Activated gamma-delta T cell (primary cell): ENCODE data around the gene NNMT.

ENCODE experiments used
- DNase-seq: peaks from one replicate; lab custom pipeline; 2025; lab: John Stamatoyannopoulos, UW

Gene NNMT

DNA sequence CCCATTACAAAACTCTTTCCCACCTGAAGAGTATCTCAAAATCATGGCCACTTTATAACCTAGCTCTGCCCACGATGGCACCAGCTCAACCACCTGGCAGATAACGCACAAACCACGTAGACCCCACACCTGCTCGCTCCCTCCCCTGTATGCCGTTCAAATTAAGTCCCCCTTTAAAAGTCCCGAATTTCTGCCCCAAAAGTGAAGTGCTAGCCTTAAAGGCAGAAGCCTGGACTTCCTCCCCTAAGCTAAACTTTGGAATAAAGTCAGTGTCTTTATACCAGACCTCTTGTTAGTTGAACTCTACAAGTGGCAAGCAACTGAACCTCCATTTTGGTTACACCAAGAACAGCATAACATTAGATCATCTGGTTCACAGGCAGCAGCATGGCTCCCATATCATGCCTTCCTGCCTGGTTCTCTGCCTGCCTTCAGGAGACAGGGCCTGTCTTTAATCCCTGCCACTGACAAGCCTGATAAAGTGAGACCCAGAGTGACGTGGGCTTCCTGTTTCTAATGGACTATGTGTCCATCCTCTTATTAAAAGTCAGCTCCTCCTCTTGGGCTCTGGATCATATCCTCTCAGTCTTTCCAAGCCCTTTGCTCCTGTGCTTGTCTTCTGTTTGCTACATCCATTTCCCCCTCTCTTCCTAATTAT lies 32.6 kb upstream of the NNMT start:
- DNase-seq = no peak

DNA sequence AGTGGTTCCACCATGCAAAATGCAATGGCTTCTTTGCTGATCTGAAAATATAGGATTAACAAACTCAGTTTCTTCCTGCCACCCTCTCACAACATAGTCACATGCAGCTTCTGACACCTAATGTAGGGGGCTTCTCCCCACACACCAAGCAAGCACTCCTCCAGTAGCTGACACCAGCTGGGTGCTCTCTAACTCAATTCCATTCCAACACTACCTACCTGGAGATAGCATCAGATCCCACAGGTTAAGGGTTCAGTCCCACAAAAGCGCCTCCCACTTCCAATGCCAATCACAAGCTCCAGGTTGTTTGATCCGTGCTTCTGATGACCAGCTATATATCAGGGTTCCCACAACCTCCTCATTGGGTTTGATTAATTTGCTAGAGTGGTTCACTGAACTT lies 31.8 kb upstream of the NNMT start:
- no peak for DNase-seq

DNA sequence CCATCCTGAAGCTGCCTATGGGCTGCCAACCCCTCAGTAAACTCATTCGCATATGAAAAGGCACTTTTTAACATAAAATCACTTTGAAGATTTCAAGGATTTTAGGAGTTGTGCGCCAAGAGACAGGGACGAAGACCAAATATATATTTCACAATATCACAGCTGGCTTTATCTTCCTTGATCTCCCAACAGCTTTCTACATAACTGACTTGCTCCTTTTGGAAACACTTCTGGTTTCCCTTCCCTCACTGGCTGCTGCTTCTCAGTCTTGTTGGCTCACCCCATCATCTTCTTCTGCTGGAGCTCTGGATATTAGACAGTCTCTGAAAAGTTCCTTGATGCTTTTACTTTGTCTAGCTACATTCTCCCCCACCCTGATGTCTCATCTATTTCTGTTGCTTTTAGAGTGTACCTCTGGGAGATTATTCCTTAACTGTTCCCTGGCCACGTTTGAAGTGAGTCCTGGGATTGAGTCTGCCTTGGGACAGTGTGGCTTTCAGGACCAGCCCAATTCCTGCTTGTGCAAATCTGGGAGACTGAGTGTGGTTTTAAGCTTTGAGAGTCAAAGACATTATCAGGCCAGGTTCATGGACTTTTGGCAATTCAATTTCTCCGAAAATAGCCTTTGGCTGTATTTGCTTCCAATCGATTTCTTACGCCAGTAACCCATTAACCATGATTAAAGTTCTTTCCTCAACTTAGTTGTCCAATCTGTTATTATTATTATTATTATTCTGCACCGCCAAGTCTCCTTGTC lies 30.9 kb upstream of the NNMT start:
- DNase-seq = no peak

DNA sequence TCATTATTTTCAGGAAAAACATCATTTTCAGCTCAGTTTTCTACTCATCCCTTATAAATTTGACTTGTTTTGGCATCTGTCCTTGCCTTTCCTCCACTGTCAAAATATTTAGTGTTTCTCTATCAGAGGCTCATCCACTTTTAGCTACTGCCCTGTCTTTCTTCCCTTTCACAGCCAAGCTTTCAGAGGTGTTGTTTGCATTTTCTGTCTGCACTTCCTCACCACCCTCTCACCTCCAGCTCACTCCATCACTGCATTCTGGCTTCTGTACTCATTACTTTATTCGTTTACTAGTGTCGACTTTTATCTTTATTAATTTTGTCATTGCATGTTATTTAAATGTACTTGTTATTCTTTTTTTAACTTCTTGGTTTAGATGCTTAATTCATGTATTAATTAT lies 26.7 kb upstream of the NNMT start:
- DNase-seq = no peak

DNA sequence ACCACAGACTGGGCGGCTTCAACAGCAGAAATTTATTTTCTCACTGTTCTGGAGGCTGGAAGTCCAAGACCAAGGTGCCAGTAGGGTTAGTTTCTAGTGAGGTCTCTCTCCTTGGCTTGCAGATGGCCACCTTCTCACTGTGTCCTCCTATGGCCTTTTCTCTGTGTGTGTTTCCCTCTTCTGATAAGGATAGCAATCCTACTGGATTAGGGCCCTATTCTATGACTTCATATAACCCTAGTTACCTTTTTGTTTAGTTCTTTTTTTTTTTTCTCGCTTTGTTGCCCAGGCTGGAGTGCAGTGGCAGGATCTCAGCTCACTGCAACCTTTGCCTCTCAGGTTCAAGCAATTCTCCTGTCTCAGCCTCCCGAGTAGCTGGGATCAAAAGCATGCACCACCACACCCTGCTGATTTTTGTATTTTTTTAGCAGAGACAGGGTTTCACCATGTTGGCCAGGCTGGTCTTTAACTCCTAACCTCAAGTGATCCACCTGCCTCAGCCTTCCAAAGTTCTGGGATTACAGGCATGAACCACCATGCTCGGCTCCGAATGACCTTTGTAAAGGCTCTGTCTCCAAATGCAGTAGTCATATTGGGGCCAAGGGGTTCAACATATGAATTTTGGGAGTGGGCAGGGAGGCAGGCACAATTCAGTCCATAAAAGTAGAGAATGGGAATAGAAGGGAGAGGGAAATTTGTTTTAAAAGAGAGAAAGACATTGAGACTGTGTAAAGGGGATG lies 25.5 kb upstream of the NNMT start:
- DNase-seq = no peak

GRCh38 chr11:114271316-114271715 lies 24.9 kb upstream of the NNMT start:
- DNase-seq = no peak

- no peak for DNase-seq
Observed at GRCh38 chr11:114272311-114272710, 23.9 kb upstream of the NNMT start.

GRCh38 chr11:114273071-114273470 lies 23.1 kb upstream of the NNMT start:
- DNase-seq = no peak

DNA sequence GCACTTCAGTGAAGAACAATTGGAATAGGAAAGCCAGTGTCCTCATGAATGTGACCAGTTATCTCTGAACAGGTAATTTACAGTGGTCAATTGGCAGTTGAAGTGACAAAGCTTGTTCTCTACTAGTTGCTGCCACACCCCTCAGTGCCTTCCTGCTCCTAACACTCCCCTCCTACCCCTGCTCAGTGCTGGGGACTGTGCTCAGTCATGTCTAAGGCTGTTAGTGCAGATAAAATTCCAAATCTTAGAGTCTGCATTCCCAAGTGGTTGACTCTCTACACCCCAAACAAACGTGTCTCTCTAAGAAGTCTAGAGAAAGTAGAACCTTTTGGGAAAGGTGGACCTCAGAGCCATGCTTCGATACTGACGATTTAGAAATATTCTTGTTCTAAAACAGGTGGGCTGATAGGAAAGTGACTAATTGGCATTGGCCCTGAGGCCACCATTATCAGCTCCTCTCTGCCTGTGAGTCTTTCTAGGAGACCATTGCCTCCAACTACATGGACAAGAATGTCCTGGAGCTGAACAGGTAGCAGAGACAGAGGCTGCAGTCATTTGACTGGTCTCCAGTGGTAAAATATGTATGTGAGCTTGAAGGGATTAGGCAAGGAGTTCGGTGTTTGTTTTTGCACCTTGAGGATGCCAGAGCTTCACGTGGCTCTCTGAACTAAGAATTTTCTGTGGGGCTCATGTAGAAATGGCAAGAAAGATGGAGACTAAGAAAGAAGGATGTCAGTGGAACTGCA lies 22.1 kb upstream of the NNMT start:
- DNase-seq = no peak

DNA sequence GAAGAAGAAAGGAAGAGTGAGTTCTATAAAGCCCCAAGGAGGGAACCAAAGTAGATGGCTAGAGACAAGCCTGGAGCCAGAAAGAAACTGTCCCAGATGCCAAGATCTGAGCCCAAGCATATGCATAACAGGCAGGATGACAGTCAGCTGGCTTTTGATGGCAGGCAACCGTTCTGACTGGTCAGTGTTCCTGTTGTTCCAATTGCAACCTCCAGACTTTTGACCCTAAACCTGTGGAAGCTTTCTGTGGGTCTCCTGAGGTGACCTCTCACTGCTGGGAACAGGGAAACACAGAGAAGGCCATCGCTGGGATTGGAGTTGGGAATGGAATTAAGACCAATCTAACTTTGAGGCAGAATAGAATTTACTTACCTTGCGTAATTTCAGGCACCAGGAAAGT lies 21.6 kb upstream of the NNMT start:
- no peak for DNase-seq

DNA sequence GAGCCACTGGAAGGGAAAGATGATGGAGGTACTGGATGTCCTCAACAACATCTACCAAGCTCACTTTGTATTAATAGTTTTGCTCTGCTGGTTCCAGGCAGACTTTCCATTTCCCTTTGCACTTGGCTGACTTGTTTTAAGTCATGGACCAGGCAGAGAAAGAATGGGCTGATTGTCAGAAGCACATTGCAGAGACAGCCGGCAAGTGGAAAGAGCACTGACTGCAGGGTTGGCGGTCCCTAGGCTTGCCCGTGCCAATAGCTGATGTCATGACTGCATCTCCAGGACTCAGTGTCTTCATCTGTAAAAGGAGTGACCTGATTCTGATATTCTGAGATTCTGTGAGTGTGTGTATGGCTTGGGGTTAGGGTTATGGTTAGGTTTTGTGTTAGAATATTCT lies 20.9 kb upstream of the NNMT start:
- DNase-seq = no peak

GRCh38 chr11:114276077-114276476 lies 20.1 kb upstream of the NNMT start:
- no peak for DNase-seq

- DNase-seq = no peak
Observed at GRCh38 chr11:114277637-114278341, 18.4 kb upstream of the NNMT start.

DNA sequence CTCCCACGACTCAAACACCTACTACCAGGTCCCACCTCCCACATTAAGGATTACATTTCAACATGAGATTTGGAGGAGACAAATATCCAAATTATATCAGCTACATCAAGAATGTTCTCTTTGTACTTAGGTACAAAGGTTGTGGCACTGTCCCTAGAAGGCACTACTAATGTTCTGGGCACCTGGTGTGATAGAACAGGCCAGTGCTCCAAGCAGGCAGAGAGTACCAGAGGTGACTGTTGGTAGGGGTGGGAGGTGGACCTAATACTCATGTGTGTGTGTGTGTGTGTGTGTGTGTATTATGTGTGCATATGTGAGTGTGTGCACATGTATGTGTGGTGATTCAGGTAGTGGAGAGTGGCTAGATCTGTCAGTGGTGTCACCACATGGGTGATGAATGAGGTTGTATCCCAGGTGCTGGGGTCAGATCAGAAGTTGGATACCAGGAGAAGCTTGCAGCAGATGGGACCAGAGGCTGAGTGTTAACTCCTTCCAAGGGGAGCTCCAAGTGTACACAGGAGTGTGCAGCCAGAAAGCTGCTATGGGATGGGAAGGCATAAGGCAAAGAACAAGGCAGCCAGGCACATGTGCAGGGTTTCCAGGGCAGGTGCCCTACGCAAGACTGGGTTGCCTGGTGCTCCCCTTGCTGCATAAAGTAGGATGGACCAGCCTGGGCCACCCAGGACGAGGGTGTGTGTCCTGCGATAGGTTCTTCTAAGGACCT lies 17.7 kb upstream of the NNMT start:
- DNase-seq = no peak

GRCh38 chr11:114279792-114280546 lies 16.2 kb upstream of the NNMT start:
- no peak for DNase-seq

DNA sequence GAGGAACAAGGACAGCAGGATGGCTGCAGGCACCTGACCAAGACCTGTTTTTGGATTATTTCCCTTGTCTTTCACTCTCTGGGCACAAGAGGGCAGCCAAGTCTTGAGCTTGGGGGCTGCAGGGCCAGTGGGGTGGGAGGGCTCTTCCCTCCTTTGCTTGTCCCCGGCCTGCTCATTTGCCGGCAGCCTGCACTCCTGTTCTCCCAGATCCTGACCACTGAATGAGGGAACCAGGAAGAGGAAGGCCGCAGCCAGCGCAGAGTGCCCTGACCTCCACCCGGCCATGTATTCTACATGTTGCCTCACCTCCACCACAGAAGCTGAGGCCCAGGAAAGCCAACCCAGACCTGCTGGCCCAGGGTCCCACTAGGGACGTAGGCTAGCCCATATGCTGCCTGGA lies 15.5 kb upstream of the NNMT start:
- no peak for DNase-seq

DNA sequence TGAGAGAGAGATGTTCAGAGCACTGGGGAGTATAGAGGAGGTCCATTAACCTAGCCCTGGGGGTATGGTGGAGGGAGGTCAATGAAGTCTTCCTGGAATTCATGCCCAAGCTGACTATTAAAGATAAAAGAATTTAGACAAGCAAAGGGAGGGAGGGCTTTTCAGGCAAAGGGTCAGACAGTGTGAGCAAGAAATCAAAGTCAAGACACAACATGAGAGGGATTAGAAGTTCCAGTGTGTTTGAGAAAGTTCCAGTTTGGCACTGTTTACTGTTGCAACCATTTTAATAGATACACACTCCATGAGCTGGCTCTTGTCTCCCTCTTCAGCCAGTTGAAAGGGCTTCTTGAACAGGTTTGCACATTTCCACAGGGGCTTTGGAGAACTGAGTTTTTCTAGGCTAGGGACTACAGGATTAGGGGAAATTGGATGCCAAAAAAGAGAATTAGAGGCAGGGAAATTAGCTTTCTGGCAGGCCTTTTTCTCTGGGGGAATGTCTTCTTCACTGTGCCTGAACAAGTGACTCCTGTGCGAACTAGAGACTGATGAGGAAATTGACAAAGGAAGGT lies 14.7 kb upstream of the NNMT start:
- DNase-seq = no peak

DNA sequence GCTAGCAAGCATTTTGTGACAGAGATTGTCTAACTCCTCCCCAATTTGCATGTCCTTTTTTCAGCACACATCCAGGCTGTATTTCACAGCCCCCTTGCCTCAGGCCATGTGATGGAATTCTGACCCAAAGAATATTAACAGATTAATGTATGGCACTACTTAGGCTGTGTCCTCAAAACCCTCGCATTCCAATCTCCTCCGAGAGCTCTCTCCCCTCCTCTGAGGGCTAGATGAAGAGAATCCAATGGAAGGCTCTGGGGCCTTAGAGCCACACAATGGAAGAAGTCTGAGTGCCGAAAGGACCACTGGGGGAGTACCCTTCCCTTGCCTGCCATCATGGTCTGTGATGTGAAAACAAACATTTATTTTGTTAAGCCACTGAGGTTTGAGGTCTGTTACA lies 13.7 kb upstream of the NNMT start:
- no peak for DNase-seq

- no peak for DNase-seq
Observed at GRCh38 chr11:114283422-114283821, 12.8 kb upstream of the NNMT start.

GRCh38 chr11:114284021-114284420 lies 12.2 kb upstream of the NNMT start:
- no peak for DNase-seq
